Gastroesophageal sphincter (tissue), 3 donors: Measurements from ENCODE around the gene NTN5.

Source experiments
- EP300 ChIP-seq: sonication (generic); formaldehyde crosslinking; IDR thresholded peaks from one replicate; pipeline ENCODE4 v1.6.1; 2017; ENCODE audit warnings: antibody characterized with exemption, mild to moderate bottlenecking
- POLR2A ChIP-seq, 2 donors: fragments of 450-650 bp; IDR thresholded peaks; one replicate each; pipeline ENCODE4 v1.6.1; 2017; ENCODE audit warnings: antibody characterized with exemption in 2 of 2, mild to moderate bottlenecking in 2 of 2, moderate library complexity in 1 of 2
- TF ChIP-seq, protein P1 (sequence below), 4 experiments: fragments of 200-600 bp in 2 of 4; fragments of 450-650 bp in 2 of 4; sonication (generic) in 1 of 4; IDR thresholded peaks; one replicate each; pipeline ENCODE4 v1.5.1; 2017 to 2019; ENCODE audit warnings: antibody characterized with exemption in 4 of 4, mild to moderate bottlenecking in 2 of 4, moderate library complexity in 2 of 4

DNA sequence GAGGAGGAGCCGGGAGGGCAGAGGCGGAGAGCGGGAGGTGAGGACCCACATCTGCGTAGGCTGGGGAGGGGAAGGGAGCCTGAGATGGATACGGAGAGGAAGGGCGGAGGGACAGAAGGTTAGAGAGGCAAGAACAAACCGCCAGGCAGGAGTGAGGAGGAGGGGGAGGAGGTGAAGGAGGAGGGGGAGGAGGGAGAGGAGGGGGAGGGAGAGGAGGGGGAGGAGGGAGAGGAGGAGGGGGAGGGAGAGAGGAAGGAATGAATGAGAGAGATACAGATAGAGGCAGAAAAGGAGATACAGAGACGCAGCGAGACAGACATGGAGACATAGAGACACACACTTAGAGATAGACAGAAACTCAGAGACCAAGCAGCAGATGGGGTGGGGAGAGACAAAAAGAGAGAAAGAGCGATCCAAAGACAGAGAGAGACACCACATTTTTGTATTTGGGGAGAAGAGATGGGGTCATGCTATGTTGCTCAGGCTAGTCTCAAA lies 26.0 kb downstream of the NTN5 start:
- TF ChIP-seq, protein P1, sequence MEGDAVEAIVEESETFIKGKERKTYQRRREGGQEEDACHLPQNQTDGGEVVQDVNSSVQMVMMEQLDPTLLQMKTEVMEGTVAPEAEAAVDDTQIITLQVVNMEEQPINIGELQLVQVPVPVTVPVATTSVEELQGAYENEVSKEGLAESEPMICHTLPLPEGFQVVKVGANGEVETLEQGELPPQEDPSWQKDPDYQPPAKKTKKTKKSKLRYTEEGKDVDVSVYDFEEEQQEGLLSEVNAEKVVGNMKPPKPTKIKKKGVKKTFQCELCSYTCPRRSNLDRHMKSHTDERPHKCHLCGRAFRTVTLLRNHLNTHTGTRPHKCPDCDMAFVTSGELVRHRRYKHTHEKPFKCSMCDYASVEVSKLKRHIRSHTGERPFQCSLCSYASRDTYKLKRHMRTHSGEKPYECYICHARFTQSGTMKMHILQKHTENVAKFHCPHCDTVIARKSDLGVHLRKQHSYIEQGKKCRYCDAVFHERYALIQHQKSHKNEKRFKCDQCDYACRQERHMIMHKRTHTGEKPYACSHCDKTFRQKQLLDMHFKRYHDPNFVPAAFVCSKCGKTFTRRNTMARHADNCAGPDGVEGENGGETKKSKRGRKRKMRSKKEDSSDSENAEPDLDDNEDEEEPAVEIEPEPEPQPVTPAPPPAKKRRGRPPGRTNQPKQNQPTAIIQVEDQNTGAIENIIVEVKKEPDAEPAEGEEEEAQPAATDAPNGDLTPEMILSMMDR (IDR thresholded peaks at IDR 0.05), result no peak
- no peak for TF ChIP-seq EP300
- TF ChIP-seq POLR2A (IDR thresholded peaks at IDR 0.05), result no peak
